ES-I3 (cell line): ENCODE measurements around the gene ARID3B.
"Not testable (repeated sequence)": the region's sequence is repeated elsewhere in the genome, so short reads cannot be mapped to it uniquely, and the experiment has no call there.

Experiments used
- H3K36me3 ChIP-seq: 2 replicates; pipeline ENCODE4 v1.6.1; 2013; ENCODE audit warnings: mild to moderate bottlenecking, low read length, control low read depth, moderate library complexity; ENCODE audit not compliant: insufficient read depth
- H3K4me1 ChIP-seq: 2 replicates; pipeline ENCODE4 v1.6.1; 2013; ENCODE audit warnings: mild to moderate bottlenecking, control low read depth, low read length; ENCODE audit not compliant: insufficient read depth
- H3K9ac ChIP-seq: 2 replicates; pipeline ENCODE4 v1.6.1; 2013; ENCODE audit warnings: low read depth, mild to moderate bottlenecking, low read length, moderate library complexity
- H3K9me3 ChIP-seq: 2 replicates; pipeline ENCODE4 v1.6.1; 2013; ENCODE audit warnings: mild to moderate bottlenecking, low read length, moderate library complexity; ENCODE audit not compliant: control insufficient read depth, insufficient read depth

Gene ARID3B

DNA sequence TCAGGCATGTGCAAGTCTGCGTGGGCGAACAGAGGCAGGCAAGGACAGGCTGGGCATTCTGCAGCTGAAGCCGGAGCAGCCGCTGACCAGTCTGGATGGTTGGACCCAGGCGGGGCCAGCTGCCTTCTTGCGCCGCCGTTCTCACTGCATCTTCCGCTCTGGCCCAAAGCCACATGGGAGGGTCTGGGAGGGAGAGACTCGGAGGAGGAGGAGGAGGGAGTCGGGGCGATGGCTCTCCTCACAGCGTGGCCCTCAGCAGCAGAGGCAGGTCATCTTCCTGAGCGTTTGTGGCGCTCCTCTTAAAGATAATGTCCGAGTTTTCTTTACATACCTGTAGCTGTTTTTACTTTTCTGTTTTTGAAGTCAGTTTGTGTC lies 80.5 kb downstream of the ARID3B start:
- Histone ChIP-seq H3K4me1 (peaks cover 5% of the 10 kb centered on the region; the same call in 1 of the 2 replicates), H3K9me3 (no peaks in the 10 kb centered on the region), H3K9ac (no peak overlapping the region), H3K36me3 (peaks cover 22% of the 10 kb centered on the region)

DNA sequence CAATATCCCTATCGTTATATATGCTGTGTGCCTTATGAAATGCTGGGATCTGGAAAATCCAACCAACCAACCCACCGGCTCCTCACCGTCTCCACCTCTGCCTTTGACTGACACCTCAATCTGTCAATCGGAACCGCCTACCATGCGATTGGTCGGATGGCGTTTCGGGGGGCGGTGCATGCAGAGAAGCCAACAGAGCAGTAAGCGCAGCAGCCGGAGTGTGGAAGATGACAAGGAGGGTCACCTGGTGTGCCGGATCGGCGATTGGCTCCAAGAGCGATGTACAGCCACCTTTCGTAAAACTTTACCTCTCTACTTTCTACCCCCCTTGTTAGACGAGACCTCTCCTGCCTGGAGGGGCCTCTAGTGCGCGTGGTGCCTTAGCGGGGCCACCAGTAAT lies 80.9 kb downstream of the ARID3B start:
- Histone ChIP-seq H3K36me3 (peaks cover 25% of the 10 kb centered on the region), H3K9me3 (no peaks in the 10 kb centered on the region), H3K9ac (no peak overlapping the region), H3K4me1 (peaks cover 3% of the 10 kb centered on the region; the same call in 1 of the 2 replicates)

DNA sequence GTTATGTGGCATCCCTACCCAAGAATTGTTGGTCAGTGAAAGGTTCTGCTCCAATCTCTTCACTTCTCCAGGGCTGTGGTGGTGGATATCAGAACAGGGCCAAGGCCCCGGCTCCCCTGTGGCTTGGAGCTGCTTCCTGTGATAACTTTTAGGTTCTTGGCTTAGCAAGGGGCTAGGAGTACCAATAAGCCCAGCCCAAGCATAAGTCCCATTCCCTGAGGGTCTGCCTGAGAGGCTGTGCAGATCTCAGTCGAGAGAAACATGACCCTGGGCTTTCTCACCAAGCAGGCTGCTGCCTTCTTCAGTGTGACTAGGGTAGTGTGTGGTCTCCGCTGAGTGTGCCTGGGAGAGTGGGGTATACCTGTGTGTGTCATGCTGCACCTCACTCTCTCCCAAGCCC lies 81.7 kb downstream of the ARID3B start:
- Histone ChIP-seq H3K36me3 (peaks cover 26% of the 10 kb centered on the region), H3K9me3 (no peaks in the 10 kb centered on the region), H3K9ac (no peak overlapping the region), H3K4me1 (no peaks in the 10 kb centered on the region)

DNA sequence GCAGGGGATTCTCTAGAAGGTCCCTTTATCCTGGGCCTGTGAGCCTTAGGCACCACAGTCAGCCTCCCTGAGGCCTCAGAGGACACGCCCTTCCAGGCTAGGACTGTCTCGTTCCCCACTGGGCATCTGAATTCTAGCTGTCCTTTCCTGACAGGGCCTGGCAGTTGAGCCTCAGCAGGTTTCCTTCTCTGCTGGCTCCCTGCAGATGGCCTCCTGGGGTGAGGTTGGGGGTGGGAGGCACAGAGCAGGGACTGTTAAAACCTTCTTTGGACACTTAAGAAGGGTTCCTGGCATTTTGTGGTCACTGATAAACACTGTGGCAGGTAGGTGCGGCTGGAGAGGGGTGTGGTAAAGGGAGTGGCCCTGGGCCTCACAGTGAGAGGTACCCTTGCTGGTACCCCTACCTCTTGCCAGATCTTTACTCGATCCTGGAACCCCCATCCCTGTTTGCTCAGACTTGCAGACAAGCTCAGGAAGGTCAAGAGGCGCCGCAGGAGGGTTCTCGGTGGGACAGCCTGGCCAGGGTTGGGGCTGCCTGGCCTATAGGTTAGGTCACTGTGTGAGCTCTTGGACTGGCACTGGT lies 83.1 kb downstream of the ARID3B start:
- Histone ChIP-seq H3K9ac (no peak overlapping the region), H3K36me3 (peaks cover 31% of the 10 kb centered on the region), H3K9me3 (no peaks in the 10 kb centered on the region), H3K4me1 (no peaks in the 10 kb centered on the region)

DNA sequence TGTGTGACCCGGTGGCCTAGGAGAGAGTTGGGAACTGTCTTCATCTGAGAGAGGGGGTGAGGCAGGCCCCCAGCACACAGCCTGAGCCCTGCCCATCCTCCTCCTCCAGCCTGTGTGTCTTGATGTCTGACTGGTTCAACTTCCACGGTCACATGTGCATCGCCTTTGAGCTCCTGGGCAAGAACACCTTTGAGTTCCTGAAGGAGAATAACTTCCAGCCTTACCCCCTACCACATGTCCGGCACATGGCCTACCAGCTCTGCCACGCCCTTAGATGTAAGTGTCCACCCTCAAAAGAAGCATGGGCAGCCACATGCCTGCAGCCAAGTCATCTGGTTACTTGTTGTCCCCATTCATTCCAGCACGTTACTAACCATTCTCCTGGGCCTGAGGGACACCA lies 84.7 kb downstream of the ARID3B start:
- Histone ChIP-seq H3K9me3 (no peaks in the 10 kb centered on the region), H3K9ac (no peak overlapping the region), H3K36me3 (peaks cover 35% of the 10 kb centered on the region), H3K4me1 (no peaks in the 10 kb centered on the region)

DNA sequence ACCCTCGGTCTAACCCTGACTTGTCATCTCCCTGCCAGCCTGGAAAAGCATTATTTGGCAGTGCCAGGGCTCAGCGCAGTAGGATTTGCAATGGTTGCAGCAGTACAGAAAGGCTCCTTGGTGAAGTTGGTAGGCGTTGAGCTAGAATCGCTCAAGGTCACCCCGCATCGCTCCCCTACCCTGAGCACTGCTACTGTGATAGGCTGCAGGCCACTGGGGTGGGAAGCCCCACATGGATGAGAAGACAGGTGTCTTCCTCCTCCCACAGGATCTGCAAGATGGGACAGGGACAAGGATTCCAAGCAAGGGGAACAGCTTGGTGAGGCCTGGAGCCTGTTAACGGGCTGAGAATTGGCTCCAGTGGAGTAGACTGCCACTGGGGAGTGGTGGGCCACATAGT lies 85.3 kb downstream of the ARID3B start:
- Histone ChIP-seq H3K4me1 (no peaks in the 10 kb centered on the region), H3K9me3 (no peaks in the 10 kb centered on the region), H3K36me3 (peaks cover 40% of the 10 kb centered on the region), H3K9ac (no peak overlapping the region)

DNA sequence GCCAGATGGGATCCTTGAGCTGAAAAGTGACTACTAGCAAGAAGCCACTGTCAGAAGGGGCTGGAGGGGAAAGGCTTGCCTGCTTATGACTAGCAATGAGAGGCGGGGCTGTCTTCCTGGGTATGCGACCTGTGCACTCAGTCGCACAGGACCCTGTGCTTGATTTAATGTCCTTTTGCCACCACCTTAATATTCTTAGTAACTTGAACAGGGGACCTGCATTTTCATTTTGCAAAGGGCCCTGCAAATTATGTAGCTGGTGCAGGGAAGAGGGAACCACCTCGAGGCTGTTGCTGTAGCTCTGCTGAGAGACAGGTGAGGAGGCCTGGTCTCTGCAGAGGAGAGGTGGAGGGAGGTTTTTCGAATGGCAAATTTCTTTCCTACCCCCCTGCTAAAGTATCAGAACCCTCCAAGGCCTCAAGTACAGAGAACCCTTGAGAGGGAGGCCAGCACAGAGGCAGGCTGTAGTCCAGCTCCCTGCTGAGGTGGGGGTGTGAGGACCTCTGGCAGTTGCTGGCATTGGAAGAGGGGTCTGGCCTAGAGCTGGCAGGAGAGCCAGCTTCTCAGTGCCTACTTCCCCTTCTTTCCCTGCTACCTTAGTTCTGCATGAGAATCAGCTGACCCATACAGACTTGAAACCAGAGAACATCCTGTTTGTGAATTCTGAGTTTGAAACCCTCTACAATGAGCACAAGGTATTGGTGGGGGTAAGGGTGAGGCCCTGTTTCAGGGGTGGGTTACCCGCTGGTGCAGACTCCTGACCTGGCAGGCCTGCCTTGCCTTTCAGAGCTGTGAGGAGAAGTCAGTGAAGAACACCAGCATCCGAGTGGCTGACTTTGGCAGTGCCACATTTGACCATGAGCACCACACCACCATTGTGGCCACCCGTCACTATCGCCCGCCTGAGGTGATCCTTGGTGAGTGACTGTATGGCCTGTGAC lies 86.0 kb downstream of the ARID3B start:
- no peaks in the 10 kb centered on the region for H3K4me1 ChIP-seq
- H3K9ac ChIP-seq: no peak overlapping the region
- no peaks in the 10 kb centered on the region for H3K9me3 ChIP-seq
- peaks cover 40% of the 10 kb centered on the region for H3K36me3 ChIP-seq

DNA sequence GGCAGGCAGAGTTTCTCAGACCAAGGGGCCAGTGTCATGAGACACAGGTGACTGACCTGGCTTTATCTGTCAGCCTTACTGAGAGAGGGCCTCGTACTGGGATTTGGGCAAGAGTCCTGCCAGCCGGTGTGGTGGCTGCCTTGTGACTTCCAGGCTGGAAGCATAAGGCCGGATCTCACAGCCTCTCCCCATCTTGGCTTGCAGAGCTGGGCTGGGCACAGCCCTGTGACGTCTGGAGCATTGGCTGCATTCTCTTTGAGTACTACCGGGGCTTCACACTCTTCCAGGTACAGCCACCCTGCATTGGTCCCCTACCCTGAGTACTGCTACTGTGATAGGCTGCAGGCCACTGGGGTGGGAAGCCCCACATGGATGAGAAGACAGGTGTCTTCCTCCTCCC lies 86.7 kb downstream of the ARID3B start:
- Histone ChIP-seq H3K9ac (no peak overlapping the region), H3K9me3 (no peaks in the 10 kb centered on the region), H3K36me3 (peaks cover 37% of the 10 kb centered on the region), H3K4me1 (no peaks in the 10 kb centered on the region)

DNA sequence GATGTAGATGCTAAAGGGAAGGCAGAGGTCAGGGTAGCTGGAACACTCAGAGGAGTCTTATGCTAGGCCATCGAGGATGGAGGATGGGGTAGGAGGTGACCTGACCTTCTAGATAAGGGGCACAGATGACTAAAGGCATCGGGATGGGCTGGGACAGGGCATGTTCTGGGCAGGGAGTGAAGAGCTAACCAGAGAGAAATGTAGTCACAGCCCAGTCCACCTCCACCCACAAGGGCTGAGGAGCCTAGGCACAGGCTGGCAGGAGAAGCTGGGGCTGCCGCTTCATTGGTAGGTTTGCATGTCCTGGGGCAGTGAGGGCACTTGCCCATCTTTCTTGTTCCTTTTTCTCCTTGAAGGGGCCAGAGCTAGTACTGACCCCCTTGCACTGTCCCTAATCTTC lies 87.2 kb downstream of the ARID3B start:
- Histone ChIP-seq H3K9ac (no peak overlapping the region), H3K36me3 (peaks cover 32% of the 10 kb centered on the region), H3K4me1 (no peaks in the 10 kb centered on the region), H3K9me3 (no peaks in the 10 kb centered on the region)

DNA sequence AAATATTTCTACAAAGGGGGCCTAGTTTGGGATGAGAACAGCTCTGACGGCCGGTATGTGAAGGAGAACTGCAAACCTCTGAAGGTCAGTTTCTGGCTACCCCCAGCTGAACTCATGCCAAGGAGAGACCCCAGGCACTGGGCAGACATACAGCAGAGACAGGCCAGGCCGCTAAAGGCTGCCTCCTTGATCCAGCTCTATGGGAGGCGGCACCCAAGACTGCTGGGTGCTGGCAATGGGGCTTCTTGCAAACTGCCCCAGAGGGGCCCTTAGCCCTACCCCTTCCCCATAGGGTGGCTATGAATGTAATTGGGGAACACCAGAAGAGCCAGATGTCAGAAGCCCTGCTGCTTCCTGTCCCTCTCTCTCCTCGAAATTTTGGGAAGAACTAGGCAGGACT lies 87.9 kb downstream of the ARID3B start:
- peaks cover 26% of the 10 kb centered on the region for H3K36me3 ChIP-seq
- no peaks in the 10 kb centered on the region for H3K9me3 ChIP-seq
- H3K4me1 ChIP-seq: no peaks in the 10 kb centered on the region
- H3K9ac ChIP-seq: no peak overlapping the region

DNA sequence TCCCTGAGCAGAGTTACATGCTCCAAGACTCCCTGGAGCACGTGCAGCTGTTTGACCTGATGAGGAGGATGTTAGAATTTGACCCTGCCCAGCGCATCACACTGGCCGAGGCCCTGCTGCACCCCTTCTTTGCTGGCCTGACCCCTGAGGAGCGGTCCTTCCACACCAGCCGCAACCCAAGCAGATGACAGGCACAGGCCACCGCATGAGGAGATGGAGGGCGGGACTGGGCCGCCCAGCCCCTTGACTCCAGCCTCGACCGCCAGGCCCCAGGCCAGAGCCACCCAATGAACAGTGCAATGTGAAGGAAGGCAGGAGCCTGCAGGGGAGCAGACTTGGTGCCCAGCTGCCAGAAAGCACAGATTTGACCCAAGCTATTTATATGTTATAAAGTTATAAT lies 88.7 kb downstream of the ARID3B start:
- not testable (repeated sequence) for H3K9ac ChIP-seq, H3K9me3 ChIP-seq, H3K4me1 ChIP-seq
- H3K36me3 ChIP-seq: peaks cover 30% of the 10 kb centered on the region

DNA sequence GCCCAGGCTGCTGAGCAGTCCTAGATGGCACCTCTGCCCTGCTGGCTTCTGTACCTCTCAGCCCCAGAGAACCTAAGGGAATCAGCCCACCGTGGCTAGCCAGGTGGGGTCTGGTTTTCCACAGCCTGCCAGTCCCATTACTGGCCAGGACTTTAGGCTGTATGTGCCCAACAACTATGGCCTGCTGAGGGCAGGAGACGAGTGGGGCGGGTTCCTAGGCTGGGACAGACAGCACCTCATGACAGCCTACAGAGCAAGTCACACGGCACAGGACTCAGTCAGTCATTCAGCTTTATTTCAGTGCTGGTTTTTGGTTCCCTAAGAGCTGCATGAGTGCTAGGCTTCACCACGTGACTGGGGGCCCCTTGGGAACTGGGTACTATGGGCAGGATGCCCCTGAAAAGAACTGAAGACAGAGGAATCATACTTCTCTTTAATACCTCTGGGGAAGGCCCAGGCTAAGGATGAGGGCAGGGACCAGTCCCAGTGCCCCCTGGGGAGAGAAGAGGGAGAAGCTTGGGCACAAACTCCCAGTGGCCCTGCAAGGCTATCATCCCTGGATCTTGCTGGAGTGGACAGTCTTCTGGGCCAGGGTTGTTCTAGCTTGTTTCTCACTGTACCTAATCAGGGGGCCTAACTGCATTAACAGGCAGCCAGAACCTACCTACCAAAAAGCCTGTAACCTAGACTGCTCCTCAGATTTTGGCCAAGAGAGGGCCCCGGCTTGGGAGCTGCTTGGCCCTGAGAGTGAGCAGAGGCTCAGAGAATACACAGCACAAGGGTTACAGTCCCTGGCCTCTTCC lies 89.5 kb downstream of the ARID3B start:
- Histone ChIP-seq H3K36me3 (peaks cover 27% of the 10 kb centered on the region), H3K9ac (no peak overlapping the region), H3K9me3 (no peaks in the 10 kb centered on the region), H3K4me1 (no peaks in the 10 kb centered on the region)

DNA sequence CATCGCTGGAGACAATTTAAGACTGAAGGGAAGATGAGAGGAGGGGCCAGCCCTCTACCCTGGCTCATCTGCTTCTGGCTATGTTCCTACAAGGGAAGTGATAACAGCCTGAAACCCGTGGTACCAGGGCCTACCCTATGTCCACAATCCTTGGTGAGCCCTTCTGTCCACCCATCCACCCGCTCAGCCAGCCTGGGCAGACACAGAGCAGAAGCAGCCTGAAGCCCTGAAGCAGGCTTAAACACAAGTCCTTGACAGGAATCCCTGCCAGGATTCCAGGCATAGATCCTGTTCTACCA lies 90.0 kb downstream of the ARID3B start:
- no peak overlapping the region for H3K9ac ChIP-seq
- no peaks in the 10 kb centered on the region for H3K9me3 ChIP-seq
- H3K4me1 ChIP-seq: no peaks in the 10 kb centered on the region
- peaks cover 27% of the 10 kb centered on the region for H3K36me3 ChIP-seq

DNA sequence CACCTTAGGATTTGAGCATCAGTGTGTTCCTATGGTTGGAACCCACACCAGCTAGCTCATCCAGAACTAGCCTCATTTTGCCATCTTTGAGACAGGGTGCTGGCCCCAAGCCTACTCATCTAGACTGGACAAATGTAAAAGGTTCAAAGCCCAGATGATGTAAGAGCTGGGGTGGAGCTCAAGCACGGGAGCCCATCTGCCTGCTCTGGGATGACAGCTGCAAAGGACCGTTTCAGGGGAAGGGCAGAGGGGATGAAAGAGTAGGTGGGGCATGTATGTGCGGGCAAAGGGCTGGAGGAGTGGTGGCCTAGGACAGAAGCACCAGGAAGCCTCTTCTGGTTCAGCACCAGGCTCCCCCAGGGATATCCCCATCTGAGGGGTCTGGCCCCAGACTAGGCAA lies 90.4 kb downstream of the ARID3B start:
- Histone ChIP-seq H3K36me3 (peaks cover 27% of the 10 kb centered on the region), H3K9me3 (no peaks in the 10 kb centered on the region), H3K4me1 (no peaks in the 10 kb centered on the region), H3K9ac (no peak overlapping the region)
